HG02852 (cell line): Measurements from ENCODE around the gene ERG.

Experiments
- ATAC-seq: cut with Tn5 transposase; IDR thresholded peaks from one replicate; pipeline ENCODE4 v1.9.1; 2021; ENCODE audit warnings: mild to moderate bottlenecking, moderate library complexity; ENCODE audit not compliant: unreplicated experiment

The ERG gene

GRCh38 chr21:38399103-38399502, 99.2 kb downstream of the ERG start:
- no peak for ATAC-seq

- ATAC-seq = no peak
Observed at GRCh38 chr21:38396325-38396724, 102.0 kb downstream of the ERG start.

- ATAC-seq = no peak
Observed at GRCh38 chr21:38395581-38395980, 102.7 kb downstream of the ERG start.

- ATAC-seq = no peak
Observed at GRCh38 chr21:38392661-38393060, 105.6 kb downstream of the ERG start.

- no peak for ATAC-seq
Observed at GRCh38 chr21:38389896-38390295, 108.4 kb downstream of the ERG start.

- no peak for ATAC-seq
Observed at GRCh38 chr21:38389354-38389676, 109.0 kb downstream of the ERG start.

GRCh38 chr21:38388647-38389353, 109.5 kb downstream of the ERG start:
- ATAC-seq = no peak

GRCh38 chr21:38388203-38388602, 110.1 kb downstream of the ERG start:
- no peak for ATAC-seq

GRCh38 chr21:38386967-38387366, 111.3 kb downstream of the ERG start:
- ATAC-seq = no peak

GRCh38 chr21:38385427-38386175, 112.7 kb downstream of the ERG start:
- ATAC-seq = no peak

- ATAC-seq = no peak
Observed at GRCh38 chr21:38384675-38385426, 113.4 kb downstream of the ERG start.

- no peak for ATAC-seq
Observed at GRCh38 chr21:38384238-38384560, 114.1 kb downstream of the ERG start.

GRCh38 chr21:38383411-38384237, 114.7 kb downstream of the ERG start:
- ATAC-seq = no peak

- no peak for ATAC-seq
Observed at GRCh38 chr21:38380481-38381137, 117.7 kb downstream of the ERG start.

- ATAC-seq = no peak
Observed at GRCh38 chr21:38379147-38379546, 119.1 kb downstream of the ERG start.

- no peak for ATAC-seq
Observed at GRCh38 chr21:38377165-38378088, 120.8 kb downstream of the ERG start.

GRCh38 chr21:38376693-38377092, 121.6 kb downstream of the ERG start:
- ATAC-seq = no peak

GRCh38 chr21:38376235-38376634, 122.0 kb downstream of the ERG start:
- ATAC-seq = no peak

- no peak for ATAC-seq
Observed at GRCh38 chr21:38367646-38368045, 130.6 kb downstream of the ERG start.

GRCh38 chr21:38365521-38365920, 132.8 kb downstream of the ERG start:
- no peak for ATAC-seq
